ENCODE data around the gene CXXC1.

CXXC1 gene

DNA sequence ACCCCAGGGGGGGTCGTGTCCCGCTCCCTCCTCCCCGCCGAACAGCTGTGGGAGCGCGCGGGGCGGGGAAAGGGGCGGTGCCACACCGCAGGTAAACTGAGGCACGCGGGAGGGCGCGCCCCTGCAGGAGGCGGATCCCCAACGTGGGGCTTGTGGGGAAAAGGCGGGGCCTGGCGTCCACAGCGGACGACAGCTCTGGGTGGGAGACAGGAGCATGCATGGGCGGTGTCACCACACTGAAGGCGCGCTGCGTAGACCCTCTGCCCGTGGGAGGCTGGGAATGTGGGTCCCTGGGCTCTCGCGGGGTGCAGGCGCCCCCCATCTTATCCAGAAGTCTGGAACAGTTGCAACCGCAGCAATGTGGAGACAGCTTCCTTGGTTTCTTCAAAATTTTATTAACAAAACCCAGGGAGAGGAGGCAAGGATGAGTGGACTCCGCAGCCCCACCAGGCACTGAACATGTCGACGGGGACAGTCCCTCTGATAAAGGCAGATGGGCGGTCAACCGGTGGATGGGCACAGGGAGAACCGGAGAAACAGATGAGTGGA is 5.4 kb downstream of the CXXC1 start:
- TF ChIP-seq, protein P1, sequence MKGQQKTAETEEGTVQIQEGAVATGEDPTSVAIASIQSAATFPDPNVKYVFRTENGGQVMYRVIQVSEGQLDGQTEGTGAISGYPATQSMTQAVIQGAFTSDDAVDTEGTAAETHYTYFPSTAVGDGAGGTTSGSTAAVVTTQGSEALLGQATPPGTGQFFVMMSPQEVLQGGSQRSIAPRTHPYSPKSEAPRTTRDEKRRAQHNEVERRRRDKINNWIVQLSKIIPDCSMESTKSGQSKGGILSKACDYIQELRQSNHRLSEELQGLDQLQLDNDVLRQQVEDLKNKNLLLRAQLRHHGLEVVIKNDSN (IDR thresholded peaks at IDR 0.05), result no peak
- TF ChIP-seq EGR1 (IDR thresholded peaks at IDR 0.05) (no peak), TCF12 (IDR thresholded peaks at IDR 0.05; ENCODE audit: low read depth) (no peak), ZBTB7A (IDR thresholded peaks at IDR 0.05; ENCODE audit: low read depth) (no peak), RAD21 (IDR thresholded peaks at IDR 0.05; ENCODE audit: low read depth) (no peak), TEAD4 (IDR thresholded peaks at IDR 0.05) (no peak), CREB1 (IDR thresholded peaks at IDR 0.05; ENCODE audit: low read depth) (no peak), EP300 (IDR thresholded peaks at IDR 0.05; ENCODE audit: borderline replicate concordance) (no peak)

DNA sequence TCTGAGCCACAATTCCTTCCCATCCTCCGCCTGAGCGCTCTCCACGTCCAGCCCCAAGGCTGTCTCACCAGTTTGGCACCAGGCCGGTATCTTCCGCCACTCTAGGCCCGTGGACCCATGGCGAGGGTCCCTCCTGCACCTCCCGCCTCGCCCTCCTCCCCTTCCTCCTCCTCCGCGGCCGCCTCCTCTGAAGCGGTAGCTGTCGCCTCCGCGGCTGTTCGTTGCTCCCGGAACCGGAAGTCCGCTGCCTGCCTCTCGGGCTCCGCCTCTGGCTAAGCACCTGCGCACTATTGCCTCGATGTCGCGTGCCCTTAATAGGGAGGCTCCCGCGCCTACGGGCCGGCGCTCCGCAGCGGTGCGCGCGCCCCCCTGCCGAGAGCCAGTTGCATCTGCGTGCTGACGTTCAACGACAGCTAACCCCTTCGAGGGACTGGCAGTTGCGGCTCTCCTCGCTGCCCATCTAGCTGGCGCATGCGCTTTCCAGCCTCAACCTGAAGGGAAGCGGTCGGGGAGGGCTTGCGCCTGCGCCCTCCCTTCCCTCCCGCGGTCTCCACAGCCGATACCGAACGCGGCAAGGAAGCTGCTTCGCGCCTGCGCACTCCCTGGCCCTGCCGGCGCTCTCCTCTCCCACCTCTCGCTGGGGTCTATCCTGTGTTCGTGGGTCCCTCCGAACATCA is 6.1 kb downstream of the CXXC1 start, which contains the start of gene MBD1:
TSS of gene MBD1 (minus strand) at position 229 of the 677 bp plus-strand sequence. CDS start 1,531 bp downstream, outside the sequence.
- no peak for TF ChIP-seq FOXM1 (IDR thresholded peaks at IDR 0.05; ENCODE audit: borderline replicate concordance, low read depth)
- TF ChIP-seq, protein P2, sequence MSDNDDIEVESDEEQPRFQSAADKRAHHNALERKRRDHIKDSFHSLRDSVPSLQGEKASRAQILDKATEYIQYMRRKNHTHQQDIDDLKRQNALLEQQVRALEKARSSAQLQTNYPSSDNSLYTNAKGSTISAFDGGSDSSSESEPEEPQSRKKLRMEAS (IDR thresholded peaks at IDR 0.05), result peak; percentile 91
- TF ChIP-seq, protein P1 (IDR thresholded peaks at IDR 0.05), result peak; percentile 57; the same call in 1 of the 2 replicates
- peak; percentile 71 for TF ChIP-seq EGR1 (IDR thresholded peaks at IDR 0.05)
- TF ChIP-seq ZBTB7A (IDR thresholded peaks at IDR 0.05; ENCODE audit: low read depth), result peak; percentile 79
- TF ChIP-seq CREB1 (IDR thresholded peaks at IDR 0.05; ENCODE audit: low read depth), result peak; percentile 64; the same call in 1 of the 2 replicates
- peak; percentile 27; the same call in 1 of the 2 replicates for TF ChIP-seq TCF12 (IDR thresholded peaks at IDR 0.05; ENCODE audit: low read depth)
- peak; percentile 85 for TF ChIP-seq YY1 (IDR thresholded peaks at IDR 0.05; ENCODE audit: low read depth)
- TF ChIP-seq NFIC (IDR thresholded peaks at IDR 0.05), result 0 out of 2 replicates have a peak, but pooled peaks have one; percentile 25
- no peak for TF ChIP-seq EP300 (IDR thresholded peaks at IDR 0.05; ENCODE audit: borderline replicate concordance)
- peak; percentile 79 for TF ChIP-seq TAF1 (IDR thresholded peaks at IDR 0.05; ENCODE audit: low read depth)
- 0 out of 2 replicates have a peak, but pooled peaks have one; percentile 31 for TF ChIP-seq TEAD4 (IDR thresholded peaks at IDR 0.05)
- TF ChIP-seq, protein P3, sequence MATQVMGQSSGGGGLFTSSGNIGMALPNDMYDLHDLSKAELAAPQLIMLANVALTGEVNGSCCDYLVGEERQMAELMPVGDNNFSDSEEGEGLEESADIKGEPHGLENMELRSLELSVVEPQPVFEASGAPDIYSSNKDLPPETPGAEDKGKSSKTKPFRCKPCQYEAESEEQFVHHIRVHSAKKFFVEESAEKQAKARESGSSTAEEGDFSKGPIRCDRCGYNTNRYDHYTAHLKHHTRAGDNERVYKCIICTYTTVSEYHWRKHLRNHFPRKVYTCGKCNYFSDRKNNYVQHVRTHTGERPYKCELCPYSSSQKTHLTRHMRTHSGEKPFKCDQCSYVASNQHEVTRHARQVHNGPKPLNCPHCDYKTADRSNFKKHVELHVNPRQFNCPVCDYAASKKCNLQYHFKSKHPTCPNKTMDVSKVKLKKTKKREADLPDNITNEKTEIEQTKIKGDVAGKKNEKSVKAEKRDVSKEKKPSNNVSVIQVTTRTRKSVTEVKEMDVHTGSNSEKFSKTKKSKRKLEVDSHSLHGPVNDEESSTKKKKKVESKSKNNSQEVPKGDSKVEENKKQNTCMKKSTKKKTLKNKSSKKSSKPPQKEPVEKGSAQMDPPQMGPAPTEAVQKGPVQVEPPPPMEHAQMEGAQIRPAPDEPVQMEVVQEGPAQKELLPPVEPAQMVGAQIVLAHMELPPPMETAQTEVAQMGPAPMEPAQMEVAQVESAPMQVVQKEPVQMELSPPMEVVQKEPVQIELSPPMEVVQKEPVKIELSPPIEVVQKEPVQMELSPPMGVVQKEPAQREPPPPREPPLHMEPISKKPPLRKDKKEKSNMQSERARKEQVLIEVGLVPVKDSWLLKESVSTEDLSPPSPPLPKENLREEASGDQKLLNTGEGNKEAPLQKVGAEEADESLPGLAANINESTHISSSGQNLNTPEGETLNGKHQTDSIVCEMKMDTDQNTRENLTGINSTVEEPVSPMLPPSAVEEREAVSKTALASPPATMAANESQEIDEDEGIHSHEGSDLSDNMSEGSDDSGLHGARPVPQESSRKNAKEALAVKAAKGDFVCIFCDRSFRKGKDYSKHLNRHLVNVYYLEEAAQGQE (IDR thresholded peaks at IDR 0.05; ENCODE audit: low read depth), result no peak
- no peak for TF ChIP-seq CEBPB (IDR thresholded peaks at IDR 0.05)
- TF ChIP-seq RAD21 (IDR thresholded peaks at IDR 0.05; ENCODE audit: low read depth), result no peak

DNA sequence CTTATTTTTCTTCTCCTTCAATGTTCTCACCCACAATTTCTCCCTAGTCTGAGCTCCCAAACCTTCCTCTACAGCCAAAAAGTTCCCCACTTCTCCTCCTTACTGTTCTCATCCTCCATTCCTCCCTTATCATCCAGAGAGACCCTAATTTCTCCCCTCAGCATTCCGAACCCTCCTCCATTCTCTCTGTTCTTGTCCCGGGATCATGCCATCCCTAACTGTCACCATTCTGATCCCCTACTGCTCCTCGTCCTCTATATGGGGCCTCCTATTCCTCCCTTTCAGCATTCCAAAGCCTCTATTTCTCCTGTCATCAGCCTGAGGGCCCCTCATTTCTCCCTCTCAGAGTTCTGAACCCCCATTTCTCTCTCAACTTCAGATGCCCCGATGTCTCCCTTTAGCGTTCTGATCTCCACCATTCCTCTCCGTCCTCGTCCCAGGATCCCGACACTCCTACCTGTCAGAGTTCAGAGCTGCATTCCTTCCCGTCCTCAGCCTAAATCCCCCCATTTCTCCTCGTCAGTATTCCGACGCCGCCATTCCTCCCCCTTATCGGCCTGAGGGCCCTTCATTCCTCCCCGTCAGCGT is 6.7 kb downstream of the CXXC1 start:
- no peak for TF ChIP-seq EGR1 (IDR thresholded peaks at IDR 0.05)
- no peak for TF ChIP-seq CREB1 (IDR thresholded peaks at IDR 0.05; ENCODE audit: low read depth)
- TF ChIP-seq TCF12 (IDR thresholded peaks at IDR 0.05; ENCODE audit: low read depth), result no peak
- TF ChIP-seq, protein P3 (IDR thresholded peaks at IDR 0.05; ENCODE audit: low read depth), result no peak
- no peak for TF ChIP-seq ZBTB7A (IDR thresholded peaks at IDR 0.05; ENCODE audit: low read depth)
- TF ChIP-seq TAF1 (IDR thresholded peaks at IDR 0.05; ENCODE audit: low read depth), result no peak
- TF ChIP-seq CEBPB (IDR thresholded peaks at IDR 0.05), result no peak
- no peak for TF ChIP-seq EP300 (IDR thresholded peaks at IDR 0.05; ENCODE audit: borderline replicate concordance)
- TF ChIP-seq FOXM1 (IDR thresholded peaks at IDR 0.05; ENCODE audit: borderline replicate concordance, low read depth), result no peak
- no peak for TF ChIP-seq RAD21 (IDR thresholded peaks at IDR 0.05; ENCODE audit: low read depth)
- TF ChIP-seq YY1 (IDR thresholded peaks at IDR 0.05; ENCODE audit: low read depth), result no peak
- no peak for TF ChIP-seq TEAD4 (IDR thresholded peaks at IDR 0.05)
- no peak for TF ChIP-seq NFIC (IDR thresholded peaks at IDR 0.05)
- TF ChIP-seq, protein P2 (IDR thresholded peaks at IDR 0.05), result no peak
- TF ChIP-seq, protein P1 (IDR thresholded peaks at IDR 0.05), result no peak

DNA sequence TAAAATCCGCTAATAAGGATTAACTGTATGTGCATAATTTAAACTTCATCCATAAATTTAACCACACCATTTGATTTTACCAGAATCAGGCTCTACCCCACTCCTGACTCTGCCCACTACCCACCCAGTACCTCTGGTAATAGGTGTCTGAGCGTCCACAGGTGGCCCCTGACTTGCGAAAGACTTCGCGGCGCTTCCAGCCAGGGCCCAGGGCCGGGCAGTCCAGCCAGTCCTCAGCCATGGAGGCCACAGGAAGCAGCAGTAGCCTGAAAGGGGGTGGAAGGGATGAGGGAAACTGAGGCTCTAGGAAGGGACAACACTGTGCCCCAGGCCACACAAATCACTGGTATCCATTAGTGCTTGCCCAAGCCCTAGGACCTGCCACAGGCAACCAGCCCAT is 7.7 kb downstream of the CXXC1 start:
- TF ChIP-seq NFIC (IDR thresholded peaks at IDR 0.05) (no peak), EP300 (IDR thresholded peaks at IDR 0.05; ENCODE audit: borderline replicate concordance) (no peak), RAD21 (IDR thresholded peaks at IDR 0.05; ENCODE audit: low read depth) (no peak), TCF12 (IDR thresholded peaks at IDR 0.05; ENCODE audit: low read depth) (no peak), ZBTB7A (IDR thresholded peaks at IDR 0.05; ENCODE audit: low read depth) (no peak), CREB1 (IDR thresholded peaks at IDR 0.05; ENCODE audit: low read depth) (no peak), TAF1 (IDR thresholded peaks at IDR 0.05; ENCODE audit: low read depth) (no peak), CEBPB (IDR thresholded peaks at IDR 0.05) (no peak), TEAD4 (IDR thresholded peaks at IDR 0.05) (no peak), YY1 (IDR thresholded peaks at IDR 0.05; ENCODE audit: low read depth) (no peak), FOXM1 (IDR thresholded peaks at IDR 0.05; ENCODE audit: borderline replicate concordance, low read depth) (no peak), EGR1 (IDR thresholded peaks at IDR 0.05) (no peak)
- TF ChIP-seq, protein P2 (IDR thresholded peaks at IDR 0.05), result no peak
- TF ChIP-seq, protein P1 (IDR thresholded peaks at IDR 0.05), result no peak
- TF ChIP-seq, protein P3 (IDR thresholded peaks at IDR 0.05; ENCODE audit: low read depth), result no peak

Measured in Ishikawa (cell line).